Tibial nerve (tissue), 4 donors: ENCODE results near the gene NUAK2. TPM values are rescaled to one million over a fixed set of nuclear protein-coding genes. Genes with fewer than 3 reads are reported as not detected.
A peak's percentile ranks its signal among the peaks of the same experiment; 100 is the strongest.
"Not testable (repeated sequence)": the region's sequence is repeated elsewhere in the genome, so short reads cannot be mapped to it uniquely, and the experiment has no call there.

Experiments used
- DNase-seq, 2 donors: peaks; one replicate each; pipeline ENCODE4 v3.0.0-alpha.2; 2019; ENCODE audit warnings: low spot score in 2 of 2
- H3K27ac ChIP-seq, 4 donors: fragments of 200-600 bp; sonication (generic) in 3 of 4; one replicate each; pipeline ENCODE4 v1.5.1; 2017 to 2019; ENCODE audit warnings: mild to moderate bottlenecking in 1 of 4
- H3K27me3 ChIP-seq, 2 donors: fragments of 200-600 bp; sonication (generic) in 1 of 2; one replicate each; pipeline versions ENCODE4 v1.5.1 to v1.6.0; 2017 to 2019
- H3K36me3 ChIP-seq, 3 donors: fragments of 200-600 bp; sonication (generic); one replicate each; pipeline ENCODE4 v1.5.1; 2018 to 2019
- H3K4me1 ChIP-seq, 4 donors: fragments of 200-600 bp; sonication (generic) in 3 of 4; one replicate each; pipeline ENCODE4 v1.5.1; 2017 to 2019
- H3K4me3 ChIP-seq, 4 donors: fragments of 200-600 bp; sonication (generic) in 3 of 4; one replicate each; pipeline ENCODE4 v1.5.1; 2017 to 2019; ENCODE audit warnings: mild to moderate bottlenecking in 1 of 4, moderate library complexity in 1 of 4
- H3K9me3 ChIP-seq, 4 donors: fragments of 200-600 bp; sonication (generic) in 3 of 4; one replicate each; pipeline ENCODE4 v1.5.1; 2017 to 2019
- EP300 ChIP-seq, 2 donors: sonication (generic); formaldehyde crosslinking; IDR thresholded peaks; one replicate each; pipeline ENCODE4 v1.6.1; 2017; ENCODE audit warnings: antibody characterized with exemption in 2 of 2, mild to moderate bottlenecking in 1 of 2
- POLR2A ChIP-seq, 2 donors: fragments of 450-650 bp; IDR thresholded peaks; one replicate each; pipeline ENCODE4 v1.6.1; 2017; ENCODE audit warnings: antibody characterized with exemption in 2 of 2, mild to moderate bottlenecking in 2 of 2, moderate library complexity in 2 of 2
- WGBS, 2 donors: methylation state at CpG; one replicate each; pipeline ENCODE4 v1.1.5; 2018; 5-methylcytosine and 5-hydroxymethylcytosine counted together
- total RNA-seq, 4 donors: library from RNA; depleted of rRNA; stranded (reverse); fragments of >200 nt; gene quantifications; one replicate each; pipeline ENCODE4 v1.1.0, GENCODE V29; 2016
- TF ChIP-seq, protein P1 (sequence below), 5 experiments: fragments of 200-600 bp in 3 of 5; fragments of 450-650 bp in 2 of 5; sonication (generic) in 3 of 5; IDR thresholded peaks; one replicate each; pipeline ENCODE4 v1.5.1; 2016 to 2019; ENCODE audit warnings: antibody characterized with exemption in 5 of 5, mild to moderate bottlenecking in 3 of 5, moderate library complexity in 2 of 5

Gene NUAK2
- total RNA-seq = 1 to 10 TPM in 3 of 4 donors, under 1 TPM in 1; 0.60 to 5.3 (median 2.7) TPM

DNA sequence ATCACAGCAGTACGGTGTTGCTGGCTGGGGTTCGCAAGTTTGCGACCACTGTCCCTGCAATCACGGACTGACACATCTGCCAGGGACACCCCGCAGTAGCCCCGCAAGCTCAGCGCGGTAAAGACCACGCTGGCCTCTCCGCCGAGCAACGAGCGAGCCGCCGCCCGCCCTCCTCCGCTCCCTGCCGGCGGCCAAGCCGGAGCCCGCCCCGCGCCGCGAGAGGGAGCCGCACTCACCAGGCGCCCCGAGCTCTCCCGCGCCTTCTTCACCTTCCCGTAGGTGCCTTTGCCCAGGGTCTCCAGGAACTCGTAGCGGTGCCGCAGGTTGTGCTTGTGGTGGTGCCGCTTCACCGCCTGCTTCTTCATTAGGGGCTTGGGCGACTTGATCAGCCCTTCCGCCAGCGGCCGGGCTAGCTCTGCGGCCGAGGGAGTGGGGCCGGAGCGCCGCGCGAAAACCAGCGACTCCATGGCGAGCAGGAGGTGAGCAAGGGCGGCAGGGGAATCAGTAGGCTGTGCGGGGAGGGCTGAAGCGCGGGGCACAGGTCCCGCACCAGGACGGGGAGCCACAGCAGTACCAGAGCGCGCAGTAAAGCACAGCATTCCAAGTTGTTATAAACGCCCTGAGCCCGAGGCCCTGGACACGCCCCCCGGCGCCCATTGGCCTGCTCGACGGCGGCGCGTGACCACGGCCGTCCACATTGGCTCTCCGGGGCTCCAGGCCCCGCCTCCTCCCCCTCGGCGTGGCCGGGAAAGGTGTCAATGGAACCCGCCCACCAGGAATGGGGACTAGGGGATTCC is at the start of gene NUAK2:
Gene NUAK2, minus strand, starts transcription at position 584 of the 797 bp plus-strand sequence. Its CDS starts 117 bp downstream, at position 467.
- WGBS, 2 donors = 0 to 1% methylated on average over 34 to 75 of the region's 75 CpGs
- Histone ChIP-seq H3K4me3 (peak within 1 kb of the TSS; percentile 56 to 83 (median 68)), H3K36me3 (no peaks in the 10 kb centered on the region), H3K9me3 (no peaks in the 10 kb centered on the region), H3K27me3 (no peaks in the 10 kb centered on the region), H3K4me1 (peaks cover 0 to 53% (median 29%) of the 10 kb centered on the region in 4 donors), H3K27ac (peak within 1 kb of the TSS; percentile 63 to 89 (median 85))
- peak; percentile 64 to 87 for TF ChIP-seq POLR2A (IDR thresholded peaks at IDR 0.05)
- peak in 1 of 2 donors; percentile 90 for TF ChIP-seq EP300 (IDR thresholded peaks at IDR 0.05)
- TF ChIP-seq, protein P1, sequence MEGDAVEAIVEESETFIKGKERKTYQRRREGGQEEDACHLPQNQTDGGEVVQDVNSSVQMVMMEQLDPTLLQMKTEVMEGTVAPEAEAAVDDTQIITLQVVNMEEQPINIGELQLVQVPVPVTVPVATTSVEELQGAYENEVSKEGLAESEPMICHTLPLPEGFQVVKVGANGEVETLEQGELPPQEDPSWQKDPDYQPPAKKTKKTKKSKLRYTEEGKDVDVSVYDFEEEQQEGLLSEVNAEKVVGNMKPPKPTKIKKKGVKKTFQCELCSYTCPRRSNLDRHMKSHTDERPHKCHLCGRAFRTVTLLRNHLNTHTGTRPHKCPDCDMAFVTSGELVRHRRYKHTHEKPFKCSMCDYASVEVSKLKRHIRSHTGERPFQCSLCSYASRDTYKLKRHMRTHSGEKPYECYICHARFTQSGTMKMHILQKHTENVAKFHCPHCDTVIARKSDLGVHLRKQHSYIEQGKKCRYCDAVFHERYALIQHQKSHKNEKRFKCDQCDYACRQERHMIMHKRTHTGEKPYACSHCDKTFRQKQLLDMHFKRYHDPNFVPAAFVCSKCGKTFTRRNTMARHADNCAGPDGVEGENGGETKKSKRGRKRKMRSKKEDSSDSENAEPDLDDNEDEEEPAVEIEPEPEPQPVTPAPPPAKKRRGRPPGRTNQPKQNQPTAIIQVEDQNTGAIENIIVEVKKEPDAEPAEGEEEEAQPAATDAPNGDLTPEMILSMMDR (IDR thresholded peaks at IDR 0.05) = peak in 4 of 5 experiments; percentile 24 to 49 (median 32)
- DNase-seq = peak; percentile 84 to 86

GRCh38 chr1:205370780-205371179 is 49.2 kb upstream of the NUAK2 start:
- Histone ChIP-seq H3K27ac (no peak overlapping the region), H3K9me3 (no peaks in the 10 kb centered on the region), H3K27me3 (peaks cover 0 to 20% of the 10 kb centered on the region in 2 donors), H3K4me3 (no peak overlapping the region), H3K4me1 (peaks cover 0 to 7% (median 0%) of the 10 kb centered on the region in 4 donors), H3K36me3 (no peaks in the 10 kb centered on the region)
- TF ChIP-seq EP300 (IDR thresholded peaks at IDR 0.05) = no peak
- TF ChIP-seq, protein P1 (IDR thresholded peaks at IDR 0.05) = no peak
- no peak for TF ChIP-seq POLR2A (IDR thresholded peaks at IDR 0.05)
- DNase-seq = no peak

DNA sequence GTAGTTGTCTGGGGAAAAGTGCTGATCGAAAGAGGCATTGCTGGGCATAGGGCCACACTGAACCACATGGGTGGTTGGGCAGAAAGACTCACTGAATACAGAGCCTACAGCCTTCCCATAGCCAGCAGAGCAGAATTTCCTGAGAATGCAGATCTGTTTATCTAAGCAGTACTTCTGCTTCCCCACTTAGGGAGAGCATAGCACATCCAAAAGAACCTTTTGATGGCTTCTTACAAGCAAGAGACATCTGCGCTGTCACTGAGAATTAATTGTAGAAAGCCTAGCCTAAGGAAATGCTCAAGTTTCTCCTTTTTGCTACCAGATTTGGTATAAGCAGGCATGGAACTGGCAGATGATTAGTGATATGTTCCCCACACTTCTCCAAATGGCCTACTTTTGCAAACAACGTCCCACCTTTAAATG is 48.2 kb upstream of the NUAK2 start:
- no peak for TF ChIP-seq EP300 (IDR thresholded peaks at IDR 0.05)
- TF ChIP-seq POLR2A (IDR thresholded peaks at IDR 0.05) = no peak
- TF ChIP-seq, protein P1 (IDR thresholded peaks at IDR 0.05) = no peak
- Histone ChIP-seq H3K36me3 (no peaks in the 10 kb centered on the region), H3K27me3 (peaks cover 0 to 20% of the 10 kb centered on the region in 2 donors), H3K4me1 (peaks cover 0 to 7% (median 0%) of the 10 kb centered on the region in 4 donors), H3K9me3 (no peaks in the 10 kb centered on the region), H3K27ac (no peak overlapping the region), H3K4me3 (no peak overlapping the region)
- 63 to 77% methylated on average over 3 of the region's 3 CpGs for WGBS, 2 donors
- no peak for DNase-seq

- no peak overlapping the region for H3K4me3 ChIP-seq
- 94 to 97% methylated on average over 6 of the region's 6 CpGs for WGBS, 2 donors
- H3K4me1 ChIP-seq = no peaks in the 10 kb centered on the region
- H3K9me3 ChIP-seq = no peaks in the 10 kb centered on the region
- DNase-seq = no peak
- TF ChIP-seq EP300 (IDR thresholded peaks at IDR 0.05) (no peak), POLR2A (IDR thresholded peaks at IDR 0.05) (no peak)
- TF ChIP-seq, protein P1 (IDR thresholded peaks at IDR 0.05) = no peak
- H3K36me3 ChIP-seq = no peaks in the 10 kb centered on the region
- H3K27ac ChIP-seq = no peak overlapping the region
- peaks cover 0 to 15% of the 10 kb centered on the region in 2 donors for H3K27me3 ChIP-seq
Measured at GRCh38 chr1:205368478-205368877, 46.9 kb upstream of the NUAK2 start.

DNA sequence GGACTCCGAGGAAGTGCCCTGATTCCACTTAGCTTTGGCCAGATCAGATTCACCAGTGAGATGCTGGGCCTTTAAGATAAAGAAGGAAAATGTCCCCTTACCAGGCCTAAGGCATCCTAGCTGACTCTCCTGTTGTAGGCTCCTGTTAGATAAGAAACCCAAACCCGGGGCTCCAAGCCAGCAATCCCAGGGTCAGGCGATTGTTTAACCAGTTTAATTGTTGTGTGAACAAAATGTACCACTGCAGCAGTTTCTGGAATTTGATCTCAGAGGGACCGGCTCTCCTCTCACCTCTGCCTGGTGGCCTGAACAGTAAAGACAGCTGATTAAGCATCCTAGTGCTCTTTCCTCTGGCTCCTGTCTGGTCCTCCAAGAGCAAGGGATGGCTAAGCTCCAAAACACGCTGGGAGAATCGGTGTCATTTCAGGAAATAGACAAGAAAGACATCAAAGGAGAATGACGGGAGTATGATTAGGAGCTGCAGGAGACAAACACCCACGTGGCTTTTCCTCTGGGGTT is 44.5 kb upstream of the NUAK2 start:
- Histone ChIP-seq H3K27ac (no peak overlapping the region), H3K4me1 (peaks cover 0 to 3% (median 0%) of the 10 kb centered on the region in 4 donors), H3K9me3 (no peaks in the 10 kb centered on the region), H3K27me3 (no peaks in the 10 kb centered on the region), H3K4me3 (no peak overlapping the region), H3K36me3 (no peaks in the 10 kb centered on the region)
- TF ChIP-seq, protein P1 (IDR thresholded peaks at IDR 0.05) = no peak
- TF ChIP-seq POLR2A (IDR thresholded peaks at IDR 0.05) (no peak), EP300 (IDR thresholded peaks at IDR 0.05) (no peak)
- WGBS, 2 donors = 29 to 44% methylated on average over 8 of the region's 8 CpGs
- no peak for DNase-seq

DNA sequence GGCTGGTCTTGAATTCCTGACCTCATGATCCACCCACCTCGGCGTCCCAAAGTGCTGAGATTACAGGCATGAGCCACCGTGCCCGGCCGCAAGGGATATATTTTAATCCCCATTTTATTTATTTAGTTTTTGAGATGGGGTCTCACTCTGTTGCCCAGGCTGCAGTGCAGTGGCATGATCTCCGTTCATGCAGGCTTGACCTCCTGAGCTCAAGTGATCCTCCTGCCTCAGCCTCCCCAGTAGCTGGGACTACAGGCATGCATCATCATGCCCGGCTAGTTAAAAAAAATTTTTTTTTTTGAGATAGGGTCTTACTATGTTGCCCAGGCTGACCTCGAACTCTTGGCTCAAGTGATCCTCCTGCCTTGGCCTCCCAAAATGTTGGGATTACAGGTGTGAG is 43.5 kb upstream of the NUAK2 start:
- not testable (repeated sequence) for DNase-seq, H3K27ac ChIP-seq, H3K9me3 ChIP-seq, H3K4me1 ChIP-seq, H3K4me3 ChIP-seq, H3K36me3 ChIP-seq, H3K27me3 ChIP-seq
- 86 to 96% methylated on average over 8 of the region's 8 CpGs for WGBS, 2 donors
